HG03045 (cell line): ENCODE data around the gene DUSP5.
"Not testable (repeated sequence)": the region's sequence is repeated elsewhere in the genome, so short reads cannot be mapped to it uniquely, and the experiment has no call there.

Source experiments
- ATAC-seq: cut with Tn5 transposase; IDR thresholded peaks from one replicate; pipeline ENCODE4 v1.9.1; 2021; ENCODE audit warnings: mild to moderate bottlenecking, moderate library complexity; ENCODE audit not compliant: unreplicated experiment

Gene DUSP5

GRCh38 chr10:110512461-110513187 lies 14.9 kb downstream of the DUSP5 start:
- no peak for ATAC-seq

GRCh38 chr10:110513949-110514348 lies 16.2 kb downstream of the DUSP5 start:
- no peak for ATAC-seq

- no peak for ATAC-seq
These were observed 17.1 kb downstream of the DUSP5 start for GRCh38 chr10:110514848-110515247.

GRCh38 chr10:110516815-110517492 lies 19.2 kb downstream of the DUSP5 start:
- no peak for ATAC-seq

- no peak for ATAC-seq
These were observed 24.8 kb downstream of the DUSP5 start for GRCh38 chr10:110522365-110522988.

GRCh38 chr10:110523736-110524135 lies 26.0 kb downstream of the DUSP5 start:
- ATAC-seq, result no peak

GRCh38 chr10:110524179-110524858 lies 26.6 kb downstream of the DUSP5 start:
- ATAC-seq, result no peak

GRCh38 chr10:110524859-110525232 lies 27.1 kb downstream of the DUSP5 start:
- no peak for ATAC-seq

- no peak for ATAC-seq
These were observed 27.9 kb downstream of the DUSP5 start for GRCh38 chr10:110525349-110526260.

- ATAC-seq, result no peak
These were observed 30.0 kb downstream of the DUSP5 start for GRCh38 chr10:110527731-110528171.

- ATAC-seq, result peak; percentile 10
These were observed 30.7 kb downstream of the DUSP5 start for GRCh38 chr10:110528224-110528996.

- peak; percentile 81 for ATAC-seq
These were observed 31.4 kb downstream of the DUSP5 start for GRCh38 chr10:110528997-110529524.

GRCh38 chr10:110529596-110530011 lies 31.9 kb downstream of the DUSP5 start:
- no peak for ATAC-seq

GRCh38 chr10:110530131-110530831 lies 32.6 kb downstream of the DUSP5 start:
- ATAC-seq, result no peak

GRCh38 chr10:110531687-110532086 lies 34.0 kb downstream of the DUSP5 start:
- ATAC-seq, result no peak

- not testable (repeated sequence) for ATAC-seq
These were observed 34.9 kb downstream of the DUSP5 start for GRCh38 chr10:110532628-110533027.

- ATAC-seq, result no peak
These were observed 35.4 kb downstream of the DUSP5 start for GRCh38 chr10:110533149-110533548.

- no peak for ATAC-seq
These were observed 36.9 kb downstream of the DUSP5 start for GRCh38 chr10:110534571-110534970.
